Measurements from ENCODE around the gene CDH13.

- TF ChIP-seq EZH2 (IDR thresholded peaks at IDR 0.05; ENCODE audit: low read length, missing control alignments) = no peak
- TF ChIP-seq, protein P1, sequence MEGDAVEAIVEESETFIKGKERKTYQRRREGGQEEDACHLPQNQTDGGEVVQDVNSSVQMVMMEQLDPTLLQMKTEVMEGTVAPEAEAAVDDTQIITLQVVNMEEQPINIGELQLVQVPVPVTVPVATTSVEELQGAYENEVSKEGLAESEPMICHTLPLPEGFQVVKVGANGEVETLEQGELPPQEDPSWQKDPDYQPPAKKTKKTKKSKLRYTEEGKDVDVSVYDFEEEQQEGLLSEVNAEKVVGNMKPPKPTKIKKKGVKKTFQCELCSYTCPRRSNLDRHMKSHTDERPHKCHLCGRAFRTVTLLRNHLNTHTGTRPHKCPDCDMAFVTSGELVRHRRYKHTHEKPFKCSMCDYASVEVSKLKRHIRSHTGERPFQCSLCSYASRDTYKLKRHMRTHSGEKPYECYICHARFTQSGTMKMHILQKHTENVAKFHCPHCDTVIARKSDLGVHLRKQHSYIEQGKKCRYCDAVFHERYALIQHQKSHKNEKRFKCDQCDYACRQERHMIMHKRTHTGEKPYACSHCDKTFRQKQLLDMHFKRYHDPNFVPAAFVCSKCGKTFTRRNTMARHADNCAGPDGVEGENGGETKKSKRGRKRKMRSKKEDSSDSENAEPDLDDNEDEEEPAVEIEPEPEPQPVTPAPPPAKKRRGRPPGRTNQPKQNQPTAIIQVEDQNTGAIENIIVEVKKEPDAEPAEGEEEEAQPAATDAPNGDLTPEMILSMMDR (conservative IDR thresholded peaks at IDR 0.05 in 1 of 2, IDR thresholded peaks at IDR 0.05 in 1 of 2; ENCODE audit: low read depth in 1 of 2, low read length in 2 of 2) = no peak
Observed at GRCh38 chr16:83125999-83126568, 499.3 kb downstream of the CDH13 start.

All from fibroblast of lung (primary cell).